Activated naive CD4-positive, alpha-beta T cell (primary cell): ENCODE measurements around the gene STK32B.

Source experiments
- DNase-seq, 4 experiments: peaks; one replicate each; lab custom pipeline; 2025; lab: John Stamatoyannopoulos, UW

The STK32B gene

DNA sequence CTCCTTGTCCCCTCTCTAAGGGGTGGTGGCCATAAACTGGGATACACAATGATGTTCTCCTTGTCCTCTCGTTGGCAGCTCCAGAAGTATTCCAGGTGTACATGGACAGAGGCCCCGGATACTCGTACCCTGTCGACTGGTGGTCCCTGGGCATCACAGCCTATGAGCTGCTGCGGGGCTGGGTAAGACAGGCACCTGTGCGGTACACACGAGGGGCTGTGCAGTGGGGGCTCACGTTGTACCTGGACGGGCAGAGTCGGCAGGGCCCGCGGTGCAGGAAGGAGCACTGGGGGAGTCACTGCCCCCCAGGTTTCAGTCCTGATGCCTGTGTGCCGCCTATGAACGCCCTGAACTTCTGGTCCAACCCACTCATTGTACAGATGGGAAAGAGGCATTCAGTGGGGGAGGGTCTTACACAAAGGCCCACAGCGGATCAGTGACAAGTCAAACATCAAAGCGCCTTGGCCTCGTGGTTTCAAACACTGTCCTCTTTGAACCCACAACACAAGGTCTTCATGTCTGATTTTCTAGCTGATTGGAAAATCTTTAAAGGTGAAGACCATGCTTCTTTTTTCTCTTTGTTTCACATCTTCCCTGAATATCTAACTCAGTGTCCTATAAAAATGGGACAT is 395.4 kb downstream of the STK32B start:
- no peak for DNase-seq

DNA sequence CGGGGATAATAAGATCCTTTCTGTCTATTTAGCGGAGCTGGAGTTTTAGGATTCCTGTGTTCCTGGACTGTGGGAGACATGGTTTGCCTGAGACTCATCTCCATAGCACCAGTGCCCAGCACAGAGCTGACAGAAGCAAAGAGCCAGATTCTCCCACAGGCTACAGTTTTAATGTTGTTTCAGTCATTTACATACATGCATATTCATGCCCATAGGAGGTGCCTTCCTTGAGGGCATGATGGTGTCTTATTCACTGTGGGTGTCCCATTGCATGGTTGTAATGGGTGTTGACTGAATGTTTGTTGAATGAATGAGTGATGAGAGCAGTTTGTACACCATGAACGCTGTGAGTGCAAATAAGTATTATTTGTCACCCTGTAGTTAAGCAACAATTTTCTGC is 396.5 kb downstream of the STK32B start:
- DNase-seq = no peak

GRCh38 chr4:5448221-5448620 is 396.9 kb downstream of the STK32B start:
- DNase-seq = no peak

GRCh38 chr4:5451243-5451642 is 400.0 kb downstream of the STK32B start:
- no peak for DNase-seq

DNA sequence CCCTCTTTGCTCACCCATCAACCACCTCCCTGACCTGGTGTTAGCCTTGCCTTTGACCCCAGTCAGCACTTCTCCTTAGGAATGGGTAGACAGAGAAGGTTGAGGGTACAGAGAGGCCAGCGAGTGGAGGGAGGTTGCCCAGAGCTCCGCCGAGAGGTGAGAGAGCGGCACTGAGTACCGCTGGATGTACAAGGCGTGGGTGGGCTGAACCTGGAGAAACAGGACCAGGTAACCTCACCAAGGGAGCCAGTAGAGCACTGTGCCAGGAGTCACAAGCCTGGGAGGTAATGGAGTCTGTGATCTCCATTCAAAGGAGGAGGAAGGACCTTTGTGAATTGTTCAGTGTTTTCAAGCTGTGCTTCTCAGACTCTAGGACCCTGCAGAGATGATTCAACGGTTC is 400.9 kb downstream of the STK32B start:
- DNase-seq = no peak

- DNase-seq = no peak
Measured at GRCh38 chr4:5455003-5455585, 403.8 kb downstream of the STK32B start.

GRCh38 chr4:5456296-5456845 is 405.1 kb downstream of the STK32B start:
- DNase-seq = no peak

DNA sequence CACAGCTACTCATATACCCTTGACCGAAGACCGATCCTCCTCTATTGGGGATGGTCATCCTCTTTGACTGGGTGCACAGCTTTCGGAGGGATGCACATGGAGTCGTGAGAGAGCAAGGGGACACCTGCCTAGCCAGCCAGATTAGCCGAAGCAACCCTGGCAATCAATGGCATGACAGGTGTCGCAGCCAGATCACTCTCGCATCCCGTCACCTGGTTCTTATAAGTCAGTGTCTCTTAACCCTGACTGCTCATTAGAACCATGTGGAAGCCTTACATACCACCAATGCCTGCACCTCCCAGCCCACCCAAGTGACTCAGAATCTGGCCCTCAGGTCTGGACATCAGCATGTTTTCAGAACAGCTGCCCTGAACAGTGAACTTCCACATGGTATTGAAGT is 407.4 kb downstream of the STK32B start:
- no peak for DNase-seq

DNA sequence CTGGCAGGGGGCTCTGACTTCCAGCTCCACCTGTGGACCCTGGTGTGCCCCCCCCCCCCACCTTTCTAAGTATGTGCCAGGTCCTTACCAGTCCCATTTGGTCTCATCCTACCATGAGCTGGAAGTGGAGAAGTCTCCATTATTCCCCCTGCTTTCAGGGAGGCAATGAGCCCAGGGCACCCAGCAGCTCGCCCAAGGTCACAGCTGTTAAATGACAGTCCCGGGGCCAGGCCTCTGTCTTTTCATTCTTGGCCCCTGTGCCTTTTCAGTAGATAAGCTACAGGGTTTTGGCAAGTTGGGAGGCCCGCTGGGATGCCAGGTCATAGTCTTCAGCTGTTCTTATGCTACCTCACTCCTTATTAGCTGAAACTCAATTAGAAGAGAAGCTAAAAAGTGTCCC is 408.0 kb downstream of the STK32B start:
- DNase-seq = no peak

- no peak for DNase-seq
Measured at GRCh38 chr4:5460106-5460801, 409.0 kb downstream of the STK32B start.

- no peak for DNase-seq
Measured at GRCh38 chr4:5461477-5461876, 410.2 kb downstream of the STK32B start.

- DNase-seq = no peak
Measured at GRCh38 chr4:5462254-5462835, 411.1 kb downstream of the STK32B start.

- no peak for DNase-seq
Measured at GRCh38 chr4:5462896-5463295, 411.6 kb downstream of the STK32B start.

DNA sequence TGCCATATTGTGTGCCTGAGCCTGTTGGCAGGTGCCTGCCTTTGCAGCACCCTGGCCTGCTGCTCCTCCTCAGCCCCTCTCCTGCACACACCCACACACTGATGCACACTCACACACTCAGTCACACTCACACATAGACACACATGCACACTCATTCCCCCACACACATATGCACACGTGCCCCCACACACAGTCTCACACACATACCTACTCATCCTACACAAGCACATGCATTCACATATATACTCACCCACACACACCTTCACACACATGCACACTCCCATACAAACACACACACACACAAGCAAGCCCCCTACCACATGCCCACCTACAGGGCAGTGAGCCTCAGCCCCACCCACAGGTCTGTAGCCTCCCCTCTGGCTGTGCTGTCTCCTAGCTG is 412.1 kb downstream of the STK32B start:
- DNase-seq = no peak

DNA sequence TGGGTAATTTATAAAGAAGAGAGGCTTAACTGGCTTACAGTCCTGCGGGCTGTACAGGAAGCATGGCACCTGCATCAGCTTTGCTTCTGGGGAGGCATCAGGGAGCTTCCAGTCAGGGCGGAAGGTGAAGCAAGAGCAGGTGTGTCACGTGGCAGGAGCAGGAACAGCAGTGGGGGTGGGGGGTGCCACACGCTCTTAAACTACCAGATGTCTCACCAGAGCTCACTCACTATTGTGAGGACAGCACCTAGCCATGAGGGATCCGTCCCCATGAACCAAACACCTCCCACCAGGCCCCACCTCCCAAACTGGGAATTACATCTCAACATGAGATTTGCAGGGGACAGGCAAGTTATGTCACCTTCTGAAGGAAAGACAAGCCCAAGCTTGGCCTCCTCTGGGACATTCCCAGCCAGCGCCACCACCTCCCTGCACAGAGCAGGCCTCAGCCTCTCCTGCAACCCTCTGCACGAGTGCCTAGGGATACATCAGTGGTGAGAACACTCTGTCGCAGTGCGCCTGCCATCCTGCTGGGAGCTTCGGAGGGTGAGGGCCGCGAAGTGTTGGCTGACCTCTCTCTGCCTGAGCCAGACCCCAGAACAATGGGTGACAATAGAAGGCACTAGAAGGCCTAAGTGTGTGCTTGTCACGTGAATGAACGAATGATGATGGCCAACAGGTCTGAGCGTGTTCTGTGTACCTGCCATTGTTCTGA is 412.8 kb downstream of the STK32B start:
- no peak for DNase-seq

DNA sequence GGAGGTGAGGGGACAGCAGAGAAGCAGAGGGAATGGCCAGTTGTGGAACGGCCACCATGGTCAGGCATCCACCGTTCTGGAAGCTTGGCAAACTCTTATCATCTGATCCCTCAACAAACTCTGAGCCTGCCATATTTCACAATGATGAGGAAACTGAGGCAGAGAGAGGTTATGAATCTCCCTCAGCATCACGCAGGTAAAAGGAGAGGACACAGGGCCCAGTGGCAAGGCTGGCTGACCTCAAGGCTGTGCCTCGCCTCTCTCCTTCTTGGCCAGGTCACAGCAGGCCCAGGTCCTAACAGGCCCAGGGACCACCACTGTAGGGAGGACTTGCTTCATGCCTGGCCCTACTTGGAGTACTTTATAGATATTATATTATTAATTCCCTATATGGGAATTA is 414.2 kb downstream of the STK32B start:
- no peak for DNase-seq

GRCh38 chr4:5465956-5466355 is 414.7 kb downstream of the STK32B start:
- no peak for DNase-seq

GRCh38 chr4:5467111-5467510 is 415.8 kb downstream of the STK32B start:
- DNase-seq = no peak

GRCh38 chr4:5469151-5469775 is 418.0 kb downstream of the STK32B start:
- DNase-seq = no peak

- no peak for DNase-seq
Measured at GRCh38 chr4:5469861-5470260, 418.6 kb downstream of the STK32B start.

GRCh38 chr4:5470318-5471198 is 419.3 kb downstream of the STK32B start:
- no peak for DNase-seq
